Thyroid gland (tissue), 4 donors: ENCODE data around the gene TRRAP.

Experiments used
- POLR2A ChIP-seq, 2 donors: fragments of 450-650 bp; IDR thresholded peaks; one replicate each; pipeline ENCODE4 v1.6.1; 2017; ENCODE audit warnings: antibody characterized with exemption in 2 of 2, mild to moderate bottlenecking in 2 of 2, moderate library complexity in 1 of 2
- TF ChIP-seq, protein P1 (sequence below), 6 experiments: fragments of 200-600 bp in 3 of 6; fragments of 450-650 bp in 3 of 6; sonication (generic) in 3 of 6; IDR thresholded peaks; one replicate each; pipeline ENCODE4 v1.5.1; 2016 to 2019; ENCODE audit warnings: antibody characterized with exemption in 6 of 6, mild to moderate bottlenecking in 2 of 6, inconsistent platforms in 1 of 6, moderate library complexity in 1 of 6

DNA sequence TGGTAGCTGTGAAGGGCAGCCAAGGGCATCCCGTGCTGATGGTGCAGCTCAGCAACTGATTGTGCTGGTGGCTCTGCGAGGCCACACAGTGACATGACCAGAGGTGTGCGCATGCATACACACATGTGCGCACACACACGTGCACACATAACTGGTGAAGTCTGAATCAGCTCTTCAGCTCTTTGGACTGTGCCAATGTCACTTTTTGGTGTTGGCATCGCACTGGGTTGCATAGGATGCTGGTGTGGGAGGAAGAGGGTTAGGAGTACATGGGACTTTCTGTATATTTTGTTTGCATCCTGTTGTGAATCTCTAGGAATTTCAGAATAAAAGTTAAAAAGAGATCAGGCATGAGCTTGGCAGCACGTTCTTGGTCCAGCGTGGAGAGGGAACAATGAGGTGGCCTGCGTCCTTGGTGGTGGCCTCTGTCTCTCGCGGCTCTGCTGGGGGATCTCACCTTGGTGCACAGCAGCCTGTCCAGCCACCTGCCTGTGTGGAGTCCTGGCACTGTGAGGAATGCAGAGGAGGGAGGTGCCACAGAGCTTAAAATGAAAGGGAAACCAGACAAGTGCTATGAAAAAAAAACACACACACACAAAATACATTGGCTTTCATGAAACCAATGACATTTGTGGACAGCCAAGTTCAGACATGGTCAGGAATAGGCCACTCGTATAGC lies 124.0 kb downstream of the TRRAP start:
- TF ChIP-seq, protein P1, sequence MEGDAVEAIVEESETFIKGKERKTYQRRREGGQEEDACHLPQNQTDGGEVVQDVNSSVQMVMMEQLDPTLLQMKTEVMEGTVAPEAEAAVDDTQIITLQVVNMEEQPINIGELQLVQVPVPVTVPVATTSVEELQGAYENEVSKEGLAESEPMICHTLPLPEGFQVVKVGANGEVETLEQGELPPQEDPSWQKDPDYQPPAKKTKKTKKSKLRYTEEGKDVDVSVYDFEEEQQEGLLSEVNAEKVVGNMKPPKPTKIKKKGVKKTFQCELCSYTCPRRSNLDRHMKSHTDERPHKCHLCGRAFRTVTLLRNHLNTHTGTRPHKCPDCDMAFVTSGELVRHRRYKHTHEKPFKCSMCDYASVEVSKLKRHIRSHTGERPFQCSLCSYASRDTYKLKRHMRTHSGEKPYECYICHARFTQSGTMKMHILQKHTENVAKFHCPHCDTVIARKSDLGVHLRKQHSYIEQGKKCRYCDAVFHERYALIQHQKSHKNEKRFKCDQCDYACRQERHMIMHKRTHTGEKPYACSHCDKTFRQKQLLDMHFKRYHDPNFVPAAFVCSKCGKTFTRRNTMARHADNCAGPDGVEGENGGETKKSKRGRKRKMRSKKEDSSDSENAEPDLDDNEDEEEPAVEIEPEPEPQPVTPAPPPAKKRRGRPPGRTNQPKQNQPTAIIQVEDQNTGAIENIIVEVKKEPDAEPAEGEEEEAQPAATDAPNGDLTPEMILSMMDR (IDR thresholded peaks at IDR 0.05), result no peak
- no peak for TF ChIP-seq POLR2A (IDR thresholded peaks at IDR 0.05)
